HG03097 (cell line): ENCODE results near the gene MAP3K5.
"Not testable (repeated sequence)": the region's sequence is repeated elsewhere in the genome, so short reads cannot be mapped to it uniquely, and the experiment has no call there.

ENCODE experiments used
- ATAC-seq: cut with Tn5 transposase; IDR thresholded peaks from one replicate; pipeline ENCODE4 v1.9.1; 2021; ENCODE audit not compliant: unreplicated experiment, low FRiP score

The MAP3K5 gene

GRCh38 chr6:136612666-136613389, 179.4 kb downstream of the MAP3K5 start:
- no peak for ATAC-seq

GRCh38 chr6:136611746-136612145, 180.5 kb downstream of the MAP3K5 start:
- ATAC-seq = no peak

- no peak for ATAC-seq
Measured at GRCh38 chr6:136611133-136611532, 181.1 kb downstream of the MAP3K5 start.

GRCh38 chr6:136609873-136610706, 182.2 kb downstream of the MAP3K5 start:
- ATAC-seq = no peak

- no peak for ATAC-seq
Measured at GRCh38 chr6:136608991-136609390, 183.3 kb downstream of the MAP3K5 start.

- peak; percentile 77 for ATAC-seq
Measured at GRCh38 chr6:136607932-136608772, 184.1 kb downstream of the MAP3K5 start.

- ATAC-seq = no peak
Measured at GRCh38 chr6:136607204-136607931, 184.9 kb downstream of the MAP3K5 start.

- no peak for ATAC-seq
Measured at GRCh38 chr6:136604928-136605510, 187.3 kb downstream of the MAP3K5 start.

GRCh38 chr6:136604328-136604825, 187.9 kb downstream of the MAP3K5 start:
- ATAC-seq = no peak

- ATAC-seq = no peak
Measured at GRCh38 chr6:136600818-136601217, 191.5 kb downstream of the MAP3K5 start.

- no peak for ATAC-seq
Measured at GRCh38 chr6:136599329-136600011, 192.8 kb downstream of the MAP3K5 start.

- no peak for ATAC-seq
Measured at GRCh38 chr6:136598048-136598447, 194.2 kb downstream of the MAP3K5 start.

GRCh38 chr6:136594671-136595070, 197.6 kb downstream of the MAP3K5 start:
- ATAC-seq = no peak

GRCh38 chr6:136593748-136594490, 198.4 kb downstream of the MAP3K5 start:
- ATAC-seq = peak; percentile 96

- no peak for ATAC-seq
Measured at GRCh38 chr6:136592930-136593673, 199.2 kb downstream of the MAP3K5 start.

- ATAC-seq = no peak
Measured at GRCh38 chr6:136591617-136592016, 200.7 kb downstream of the MAP3K5 start.

- ATAC-seq = not testable (repeated sequence)
Measured at GRCh38 chr6:136590846-136591245, 201.4 kb downstream of the MAP3K5 start.

GRCh38 chr6:136587527-136587926, 204.8 kb downstream of the MAP3K5 start:
- ATAC-seq = no peak
